ENCODE data around the gene NSMCE1.
"Not testable (repeated sequence)": the region's sequence is repeated elsewhere in the genome, so short reads cannot be mapped to it uniquely, and the experiment has no call there.

NSMCE1 gene

GRCh38 chr16:27291106-27291505 is 22.5 kb upstream of the NSMCE1 start:
- DNase-seq (ENCODE audit: low spot score), result no peak
- TF ChIP-seq CTCF (IDR thresholded peaks at IDR 0.05; ENCODE audit: borderline replicate concordance, control extremely low read depth, extremely low read depth, insufficient read depth, missing control alignments), result no peak
- in situ Hi-C loops (cut with MboI; ENCODE audit: low sequenced_read_pairs, unreplicated experiment), result no loop called here

GRCh38 chr16:27290562-27290961 is 22.0 kb upstream of the NSMCE1 start:
- no peak for TF ChIP-seq CTCF (IDR thresholded peaks at IDR 0.05; ENCODE audit: borderline replicate concordance, control extremely low read depth, extremely low read depth, insufficient read depth, missing control alignments)
- in situ Hi-C loops (cut with MboI; ENCODE audit: low sequenced_read_pairs, unreplicated experiment), result no loop called here
- DNase-seq (ENCODE audit: low spot score), result no peak

- DNase-seq (ENCODE audit: low spot score), result no peak
- TF ChIP-seq CTCF (IDR thresholded peaks at IDR 0.05; ENCODE audit: borderline replicate concordance, control extremely low read depth, extremely low read depth, insufficient read depth, missing control alignments), result no peak
- in situ Hi-C loops (cut with MboI; ENCODE audit: low sequenced_read_pairs, unreplicated experiment), result no loop called here
Measured at GRCh38 chr16:27289669-27290068, 21.1 kb upstream of the NSMCE1 start.

DNA sequence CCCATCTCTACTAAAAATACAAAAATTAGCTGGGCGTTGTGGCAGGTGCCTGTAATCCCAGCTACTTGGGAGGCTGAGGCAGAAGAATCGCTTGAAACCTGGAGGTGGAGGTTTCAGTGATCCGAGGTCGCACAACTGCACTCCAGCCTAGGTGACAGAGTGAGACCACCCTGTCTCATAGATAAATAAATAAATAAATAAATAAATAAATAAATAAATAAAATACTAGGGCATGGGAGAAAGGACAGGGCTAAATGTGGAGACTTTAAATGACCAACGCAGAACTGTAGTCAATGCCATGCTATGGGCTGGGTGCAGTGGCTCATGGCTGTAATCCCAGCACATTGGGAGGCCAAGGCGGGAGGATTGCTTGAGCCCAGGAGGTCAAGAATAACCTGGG is 19.7 kb upstream of the NSMCE1 start:
- in situ Hi-C loops (cut with MboI; ENCODE audit: low sequenced_read_pairs, unreplicated experiment); DNase-seq (ENCODE audit: low spot score): not testable (repeated sequence)

GRCh38 chr16:27287887-27288286 is 19.3 kb upstream of the NSMCE1 start:
- in situ Hi-C loops (cut with MboI; ENCODE audit: low sequenced_read_pairs, unreplicated experiment), result no loop called here
- no peak for DNase-seq (ENCODE audit: low spot score)
- TF ChIP-seq CTCF (IDR thresholded peaks at IDR 0.05; ENCODE audit: borderline replicate concordance, control extremely low read depth, extremely low read depth, insufficient read depth, missing control alignments), result no peak

- in situ Hi-C loops (cut with MboI; ENCODE audit: low sequenced_read_pairs, unreplicated experiment), result no loop called here
- TF ChIP-seq CTCF (IDR thresholded peaks at IDR 0.05; ENCODE audit: borderline replicate concordance, control extremely low read depth, extremely low read depth, insufficient read depth, missing control alignments), result no peak
- no peak for DNase-seq (ENCODE audit: low spot score)
Measured at GRCh38 chr16:27287051-27287811, 18.7 kb upstream of the NSMCE1 start.

DNA sequence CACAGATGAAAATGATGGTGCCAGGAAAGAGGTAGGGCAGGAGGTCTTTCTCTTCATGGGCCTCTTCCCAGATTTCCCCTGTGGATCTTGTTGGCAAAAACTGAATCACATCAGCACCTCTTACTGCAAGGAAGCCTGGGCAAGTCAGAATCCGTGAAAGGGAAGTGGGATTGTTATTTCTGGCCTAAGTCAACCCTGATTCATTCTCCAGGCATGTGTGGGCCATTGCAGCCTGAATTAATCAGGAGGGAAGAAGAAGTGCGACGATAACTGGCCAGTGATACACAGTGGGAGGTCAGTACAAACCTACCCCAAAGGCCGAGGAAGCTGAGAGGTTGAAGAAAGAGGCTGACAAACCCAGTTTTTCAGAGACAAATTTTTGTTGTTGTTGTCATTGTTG is 17.9 kb upstream of the NSMCE1 start:
- in situ Hi-C loops (cut with MboI; ENCODE audit: low sequenced_read_pairs, unreplicated experiment), result no loop called here
- TF ChIP-seq CTCF (IDR thresholded peaks at IDR 0.05; ENCODE audit: borderline replicate concordance, control extremely low read depth, extremely low read depth, insufficient read depth, missing control alignments), result no peak
- no peak for DNase-seq (ENCODE audit: low spot score)

Measured in GM13976 (cell line).